Head of caudate nucleus (tissue), 42 donors: ENCODE results near the gene CD226.
"Not testable (repeated sequence)": the region's sequence is repeated elsewhere in the genome, so short reads cannot be mapped to it uniquely, and the experiment has no call there.

Source experiments
- DNase-seq, 42 donors: peaks; one replicate each; pipeline versions ENCODE4 v3.0.0 to v3.0.0-alpha.2; 2020 to 2021; ENCODE audit warnings: mixed read lengths in 7 of 42
- intact Hi-C: fragments of 100-400 bp; cut with DNase I; formaldehyde crosslinking; loops from one replicate; pipeline ENCODE4 v1.15.0; 2022

The CD226 gene

GRCh38 chr18:69882965-69883668 is 64.6 kb downstream of the CD226 start:
- DNase-seq: no peak
- intact Hi-C loops: no loop called here

DNA sequence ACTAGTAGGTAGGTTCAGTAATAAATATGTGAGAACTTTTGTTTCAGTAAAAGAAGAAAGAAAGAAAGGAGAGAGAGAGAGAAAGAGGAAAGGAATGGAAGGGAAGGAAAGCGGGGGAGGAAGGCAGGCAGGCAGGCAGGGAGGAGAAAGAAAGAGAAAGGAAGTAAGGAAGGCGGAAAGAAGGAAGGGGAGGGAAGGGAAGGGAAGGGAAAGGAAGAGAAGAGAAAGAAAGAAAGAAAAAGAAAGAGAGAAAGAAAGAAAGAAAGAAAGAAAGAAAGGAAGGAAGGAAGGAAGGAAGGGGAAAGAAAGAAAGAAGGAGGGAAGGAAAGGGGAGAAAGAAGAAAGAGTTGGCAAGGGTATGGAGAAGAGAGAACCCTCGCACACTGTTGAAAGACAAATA is 67.6 kb downstream of the CD226 start:
- intact Hi-C loops: no loop called here
- DNase-seq: no peak

DNA sequence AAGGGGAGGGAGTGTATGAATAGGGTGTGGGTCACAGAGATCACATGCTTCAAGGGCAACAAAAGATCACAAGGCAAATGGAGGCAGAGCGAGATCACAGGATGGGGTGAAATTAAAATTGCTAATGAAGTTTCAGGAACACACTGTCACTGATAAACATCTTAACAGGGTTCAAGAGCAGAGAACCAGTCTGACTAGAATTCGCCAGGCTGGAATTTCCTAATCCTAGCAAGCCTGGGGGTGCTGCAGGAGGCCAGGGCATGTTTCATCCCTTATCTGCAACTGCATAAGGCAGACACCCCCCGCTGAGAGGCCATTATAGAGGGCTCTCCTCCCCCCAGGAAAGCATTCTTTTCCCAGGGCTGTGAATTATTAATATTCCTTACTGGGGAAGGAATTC is 68.6 kb downstream of the CD226 start:
- intact Hi-C loops: not testable (repeated sequence)

GRCh38 chr18:69878213-69878933 is 69.3 kb downstream of the CD226 start:
- DNase-seq: no peak
- intact Hi-C loops: no loop called here

More for the DNA sequence above, 68.6 kb downstream of the CD226 start:
- not testable (repeated sequence) for DNase-seq

- intact Hi-C loops: no loop called here
Measured at GRCh38 chr18:69876490-69876889, 71.2 kb downstream of the CD226 start.

GRCh38 chr18:69874058-69874457 is 73.6 kb downstream of the CD226 start:
- no peak for DNase-seq
- intact Hi-C loops: no loop called here

More at GRCh38 chr18:69876490-69876889, 71.2 kb downstream of the CD226 start:
- no peak for DNase-seq

GRCh38 chr18:69872661-69873060 is 75.0 kb downstream of the CD226 start:
- intact Hi-C loops: no loop called here
- DNase-seq: peak in 38 of 42 donors; percentile 16 to 84 (median 48)

GRCh38 chr18:69871363-69871762 is 76.3 kb downstream of the CD226 start:
- intact Hi-C loops: no loop called here

DNA sequence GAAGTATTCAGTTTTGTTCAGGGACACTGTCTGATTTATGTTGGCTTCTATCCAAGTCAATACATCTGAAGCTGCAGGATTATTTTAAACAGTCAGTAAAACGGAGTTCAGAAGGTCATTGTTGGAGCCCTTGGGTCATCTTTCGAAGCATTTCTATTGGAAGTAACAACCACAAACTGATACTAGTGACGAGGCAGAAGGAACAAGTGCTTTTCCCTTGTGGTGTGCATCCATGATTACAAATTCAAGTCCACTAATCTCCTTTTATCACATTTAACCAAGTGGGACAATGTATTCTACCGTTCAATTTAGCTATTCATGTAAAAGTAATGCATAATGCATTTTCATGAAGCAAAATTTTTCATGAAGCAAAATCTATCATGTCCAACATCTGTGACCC is 76.9 kb downstream of the CD226 start:
- no peak for DNase-seq
- intact Hi-C loops: no loop called here

More at GRCh38 chr18:69871363-69871762, 76.3 kb downstream of the CD226 start:
- no peak for DNase-seq

- intact Hi-C loops: no loop called here
- no peak for DNase-seq
Measured at GRCh38 chr18:69866212-69866611, 81.5 kb downstream of the CD226 start.

DNA sequence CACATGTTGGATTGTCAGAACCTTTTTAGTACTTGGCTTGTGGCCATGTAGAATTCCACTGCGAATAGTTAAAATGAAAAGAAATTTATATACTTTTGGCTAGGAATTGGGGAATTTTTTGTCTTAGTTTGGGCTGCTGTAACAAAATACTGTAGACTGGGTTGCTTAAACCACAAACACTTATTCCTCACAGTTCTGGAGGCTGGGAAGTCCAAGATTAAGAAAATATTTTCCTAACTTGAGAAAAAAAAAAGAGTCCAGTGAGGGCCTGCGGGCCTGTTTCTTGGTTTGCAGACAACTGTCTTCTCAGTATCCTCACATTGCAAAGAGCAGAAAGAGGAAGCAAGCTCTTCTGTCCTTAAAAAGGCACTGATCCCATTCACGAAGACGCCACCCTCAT is 81.9 kb downstream of the CD226 start:
- intact Hi-C loops: no loop called here
- DNase-seq: no peak

GRCh38 chr18:69864802-69865201 is 82.9 kb downstream of the CD226 start:
- intact Hi-C loops: not testable (repeated sequence)

GRCh38 chr18:69858897-69859296 is 88.8 kb downstream of the CD226 start:
- intact Hi-C loops: no loop called here
- DNase-seq: no peak

More at GRCh38 chr18:69864802-69865201, 82.9 kb downstream of the CD226 start:
- not testable (repeated sequence) for DNase-seq

DNA sequence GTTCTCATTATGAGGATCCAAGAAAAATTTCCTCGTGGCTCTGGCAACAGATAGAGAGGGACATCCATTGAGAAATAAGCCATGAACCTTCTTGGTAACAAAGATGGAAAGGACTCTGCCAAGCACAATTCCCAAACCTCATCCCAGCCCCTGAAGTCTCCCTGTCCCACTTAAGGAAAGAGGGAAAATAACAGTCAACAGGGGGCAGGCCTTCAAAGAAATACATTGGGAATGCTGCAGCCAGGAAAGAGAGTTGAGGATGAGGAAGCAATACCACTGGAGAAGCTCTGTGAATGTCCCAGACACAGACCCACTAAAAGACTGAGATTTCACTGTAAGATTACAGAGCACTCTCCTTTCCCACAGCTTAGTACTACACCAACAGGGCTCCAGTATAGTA is 93.2 kb downstream of the CD226 start:
- no peak for DNase-seq
- intact Hi-C loops: no loop called here

GRCh38 chr18:69853051-69853450 is 94.6 kb downstream of the CD226 start:
- intact Hi-C loops: no loop called here
- no peak for DNase-seq

DNA sequence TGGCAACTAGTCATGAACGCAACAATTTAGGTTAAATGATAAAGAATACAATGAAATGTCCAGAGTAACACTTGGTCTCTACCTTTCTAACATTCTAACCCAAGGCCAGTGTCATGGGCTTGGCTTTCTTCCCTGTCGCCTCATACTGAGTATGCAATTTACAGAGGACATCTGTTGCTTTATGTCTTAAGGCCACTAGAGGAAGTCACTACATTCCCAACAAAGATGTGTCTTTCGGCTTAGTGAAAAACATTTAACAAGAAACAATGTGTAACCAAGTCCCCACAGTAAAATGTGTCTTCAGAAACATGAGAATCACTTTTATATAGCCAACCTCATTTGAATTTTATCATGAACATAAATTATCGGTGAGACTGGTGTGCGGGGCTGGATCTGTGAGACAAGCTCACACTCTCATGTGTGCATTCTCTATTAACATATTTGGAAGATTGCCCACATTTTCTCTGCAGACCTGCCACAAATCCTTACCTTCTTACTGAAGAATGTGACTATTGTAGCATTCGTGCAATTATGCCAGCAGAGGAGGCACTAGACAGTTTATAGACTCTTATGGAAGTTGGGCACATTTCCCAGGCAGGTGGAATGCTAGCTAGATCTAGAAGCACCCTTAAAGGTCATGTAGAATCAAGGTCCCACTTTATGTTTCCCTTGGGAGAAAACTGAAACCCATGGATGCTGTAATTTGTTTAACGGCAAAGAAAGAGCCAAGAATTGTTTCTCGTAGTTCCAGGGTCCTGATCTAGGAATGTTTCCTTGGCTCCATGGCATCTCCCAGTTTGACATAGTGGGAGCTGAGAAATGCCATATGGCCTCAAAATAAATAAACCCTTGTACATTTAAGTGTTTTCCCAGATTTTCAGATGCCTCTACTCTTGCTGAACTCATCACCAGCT is 101.8 kb downstream of the CD226 start:
- intact Hi-C loops: no loop called here

DNA sequence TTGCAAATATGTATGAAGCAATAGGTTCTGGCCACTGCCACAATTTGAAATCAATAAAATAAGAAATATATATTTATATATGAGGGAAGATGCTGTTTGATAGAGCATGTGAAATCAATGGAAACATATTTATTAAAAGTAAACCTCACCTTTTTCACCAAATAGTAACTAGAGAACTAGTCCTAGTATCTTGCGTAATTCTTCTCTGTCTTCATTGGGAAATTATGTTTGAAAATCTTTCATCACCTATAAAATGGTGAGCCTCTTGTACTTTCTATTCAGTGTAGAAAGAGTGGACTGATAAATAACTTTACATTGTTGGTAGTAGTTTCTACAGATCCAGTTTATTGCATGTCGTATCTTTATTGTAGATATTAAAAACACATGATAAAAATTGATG is 103.0 kb downstream of the CD226 start:
- intact Hi-C loops: no loop called here
- no peak for DNase-seq

More for the DNA sequence above, 101.8 kb downstream of the CD226 start:
- DNase-seq: no peak

DNA sequence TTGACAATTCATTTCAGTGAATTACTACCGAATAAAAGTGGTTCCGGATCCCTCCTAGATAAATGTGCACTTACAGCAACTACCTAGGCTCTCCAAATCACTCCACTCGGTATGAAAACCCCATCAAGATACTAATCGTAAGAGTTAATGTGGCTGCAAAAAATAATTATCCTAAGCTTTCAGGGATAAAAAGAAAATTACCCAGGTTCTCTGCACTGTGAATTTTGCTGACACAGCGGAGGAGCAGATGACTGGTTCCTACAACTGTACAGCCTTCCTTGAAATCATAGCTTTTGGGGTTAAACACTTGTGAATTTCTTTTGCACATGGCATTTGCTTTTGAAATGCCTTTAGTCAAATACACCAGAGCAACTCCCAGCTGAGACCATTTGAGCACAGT is 104.7 kb downstream of the CD226 start:
- DNase-seq: no peak
- intact Hi-C loops: no loop called here

GRCh38 chr18:69841117-69841516 is 106.6 kb downstream of the CD226 start:
- intact Hi-C loops: no loop called here
- DNase-seq: no peak

DNA sequence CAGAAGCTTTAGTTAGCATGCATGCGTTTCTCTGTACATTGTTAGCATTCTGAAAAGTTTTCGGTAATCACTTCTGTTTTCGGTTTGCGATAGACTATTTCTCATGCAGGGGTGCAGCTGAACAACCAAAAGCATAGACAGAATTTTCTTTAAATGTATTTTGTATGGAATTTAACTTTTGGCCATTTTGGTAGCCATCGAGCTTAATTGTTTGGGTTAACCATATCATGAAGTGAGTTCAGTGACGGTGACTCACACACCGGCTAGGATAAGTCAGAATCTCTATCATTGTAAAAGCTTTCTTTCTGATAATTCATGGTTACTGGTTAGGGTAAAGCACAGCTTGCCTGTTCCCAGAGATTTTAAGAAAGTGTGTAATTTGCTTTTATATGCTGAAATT is 107.2 kb downstream of the CD226 start:
- intact Hi-C loops: no loop called here
- no peak for DNase-seq
